NCI-H774 (cell line): Measurements from ENCODE around the gene HSF5.
A peak's percentile ranks its signal among the peaks of the same experiment; 100 is the strongest.
"Not testable (repeated sequence)": the region's sequence is repeated elsewhere in the genome, so short reads cannot be mapped to it uniquely, and the experiment has no call there.

ENCODE experiments used
- DNase-seq: peaks from one replicate; lab custom pipeline; 2025; lab: John Stamatoyannopoulos, UW

HSF5 gene

GRCh38 chr17:58516644-58517377, 28.6 kb upstream of the HSF5 start:
- DNase-seq = no peak

GRCh38 chr17:58515286-58515685, 27.1 kb upstream of the HSF5 start:
- DNase-seq = no peak

GRCh38 chr17:58514770-58515157, 26.6 kb upstream of the HSF5 start:
- DNase-seq = no peak

- DNase-seq = peak; percentile 90
Measured at GRCh38 chr17:58513965-58514769, 26.0 kb upstream of the HSF5 start, which contains the start of gene MTMR4. Gene MTMR4 (minus strand): TSS chr17:58514638. CDS start chr17:58514407, 231 bp downstream.

GRCh38 chr17:58513267-58513964, 25.2 kb upstream of the HSF5 start:
- no peak for DNase-seq

GRCh38 chr17:58510075-58510474, 21.9 kb upstream of the HSF5 start:
- no peak for DNase-seq

GRCh38 chr17:58508341-58509067, 20.3 kb upstream of the HSF5 start:
- no peak for DNase-seq

- DNase-seq = no peak
Measured at GRCh38 chr17:58507123-58507634, 19.0 kb upstream of the HSF5 start.

- DNase-seq = no peak
Measured at GRCh38 chr17:58506354-58507080, 18.3 kb upstream of the HSF5 start.

GRCh38 chr17:58504826-58505351, 16.7 kb upstream of the HSF5 start:
- DNase-seq = no peak

GRCh38 chr17:58503866-58504265, 15.7 kb upstream of the HSF5 start:
- DNase-seq = no peak

GRCh38 chr17:58503134-58503533, 14.9 kb upstream of the HSF5 start:
- not testable (repeated sequence) for DNase-seq

- DNase-seq = no peak
Measured at GRCh38 chr17:58501451-58501850, 13.2 kb upstream of the HSF5 start.

GRCh38 chr17:58498177-58498828, 10.1 kb upstream of the HSF5 start:
- DNase-seq = no peak

- no peak for DNase-seq
Measured at GRCh38 chr17:58493506-58493905, 5.3 kb upstream of the HSF5 start.

GRCh38 chr17:58492238-58493121, 4.3 kb upstream of the HSF5 start:
- no peak for DNase-seq

GRCh38 chr17:58491510-58492045, 3.4 kb upstream of the HSF5 start:
- no peak for DNase-seq

GRCh38 chr17:58488428-58488890, 251 bp upstream of the HSF5 start:
- no peak for DNase-seq

GRCh38 chr17:58484600-58484999, 3.6 kb downstream of the HSF5 start:
- no peak for DNase-seq
